ENCODE data around the gene SLC27A3. TPM values are rescaled to one million over a fixed set of nuclear protein-coding genes. Genes with fewer than 3 reads are reported as not detected.
A peak's percentile ranks its signal among the peaks of the same experiment; 100 is the strongest.

The SLC27A3 gene
- total RNA-seq, 2 donors from 2014 or later, result 24.1 to 27.9 TPM

- TF ChIP-seq CTCF (IDR thresholded peaks at IDR 0.05), result no peak
- Histone ChIP-seq H3K27me3 (no peaks in the 10 kb centered on the region), H3K9ac (ENCODE audit: low read depth in 2 of 2, low read length in 2 of 2) (peak overlapping the region; percentile 20 to 30), H3K36me3 (no peaks in the 10 kb centered on the region), H3K9me3 (no peaks in the 10 kb centered on the region), H3K4me1 (no peaks in the 10 kb centered on the region), H3K4me3 (peak overlapping the region; percentile 22), H3K27ac (peak overlapping the region; percentile 74)
- no peak for DNase-seq
- intact Hi-C loops (cut with DNase I), result no loop called here
Measured at GRCh38 chr1:153789478-153790034, 14.3 kb downstream of the SLC27A3 start.

GRCh38 chr1:153790313-153790965, 15.2 kb downstream of the SLC27A3 start:
- no peak for TF ChIP-seq CTCF (IDR thresholded peaks at IDR 0.05)
- Histone ChIP-seq H3K9ac (ENCODE audit: low read depth in 2 of 2, low read length in 2 of 2) (peak overlapping the region; percentile 20 to 30), H3K4me1 (no peaks in the 10 kb centered on the region), H3K4me3 (no peak overlapping the region), H3K9me3 (no peaks in the 10 kb centered on the region), H3K27me3 (no peaks in the 10 kb centered on the region), H3K27ac (peak overlapping the region; percentile 74), H3K36me3 (no peaks in the 10 kb centered on the region)
- DNase-seq, result peak; percentile 65
- intact Hi-C loops (cut with DNase I), result no loop called here

GRCh38 chr1:153790966-153791647, 15.9 kb downstream of the SLC27A3 start:
- no peak overlapping the region for H3K4me3 ChIP-seq
- intact Hi-C loops (cut with DNase I), result no loop called here

GRCh38 chr1:153791648-153792253, 16.5 kb downstream of the SLC27A3 start:
- no peak overlapping the region for H3K4me3 ChIP-seq
- intact Hi-C loops (cut with DNase I), result no loop called here
- peak overlapping the region; percentile 74 for H3K27ac ChIP-seq
- peak overlapping the region in 1 of 2 donors; percentile 33 for H3K9ac ChIP-seq (ENCODE audit: low read depth in 2 of 2, low read length in 2 of 2)
- H3K36me3 ChIP-seq, result no peaks in the 10 kb centered on the region
- no peaks in the 10 kb centered on the region for H3K4me1 ChIP-seq
- no peaks in the 10 kb centered on the region for H3K27me3 ChIP-seq
- TF ChIP-seq CTCF (IDR thresholded peaks at IDR 0.05), result no peak
- H3K9me3 ChIP-seq, result no peaks in the 10 kb centered on the region
- DNase-seq, result no peak

More at GRCh38 chr1:153790966-153791647, 15.9 kb downstream of the SLC27A3 start:
- Histone ChIP-seq H3K36me3 (no peaks in the 10 kb centered on the region), H3K9me3 (no peaks in the 10 kb centered on the region), H3K4me1 (no peaks in the 10 kb centered on the region), H3K27me3 (no peaks in the 10 kb centered on the region), H3K9ac (ENCODE audit: low read depth in 2 of 2, low read length in 2 of 2) (peak overlapping the region in 1 of 2 donors; percentile 30), H3K27ac (peak overlapping the region; percentile 74)
- no peak for TF ChIP-seq CTCF (IDR thresholded peaks at IDR 0.05)
- DNase-seq, result no peak

GRCh38 chr1:153792631-153793041, 17.4 kb downstream of the SLC27A3 start:
- Histone ChIP-seq H3K4me1 (no peaks in the 10 kb centered on the region), H3K36me3 (no peaks in the 10 kb centered on the region), H3K27me3 (no peaks in the 10 kb centered on the region), H3K4me3 (no peak overlapping the region), H3K9ac (ENCODE audit: low read depth in 2 of 2, low read length in 2 of 2) (no peak overlapping the region), H3K27ac (no peak overlapping the region), H3K9me3 (no peaks in the 10 kb centered on the region)
- intact Hi-C loops (cut with DNase I), result no loop called here
- no peak for TF ChIP-seq CTCF (IDR thresholded peaks at IDR 0.05)
- no peak for DNase-seq

All from colonic mucosa (tissue), 4 donors.